BE2C (cell line): Measurements from ENCODE around the gene NT5M. TPM values are rescaled to one million over a fixed set of nuclear protein-coding genes. Genes with fewer than 3 reads are reported as not detected.
"Not testable (repeated sequence)": the region's sequence is repeated elsewhere in the genome, so short reads cannot be mapped to it uniquely, and the experiment has no call there.

Experiments used
- DNase-seq: peaks from one replicate; pipeline ENCODE4 v3.0.0-alpha.2; 2020
- H3K27me3 ChIP-seq: fragments of 250-450 bp; sonication (Bioruptor Pico); 2 replicates; pipeline ENCODE4 v1.5.1; 2020; ENCODE audit warnings: mild to moderate bottlenecking
- H3K36me3 ChIP-seq: fragments of 250-450 bp; sonication (Bioruptor Pico); 2 replicates; pipeline ENCODE4 v1.5.1; 2020; ENCODE audit warnings: mild to moderate bottlenecking
- H3K4me1 ChIP-seq: fragments of 250-450 bp; sonication (Bioruptor Pico); 2 replicates; pipeline ENCODE4 v1.5.1; 2020
- H3K4me3 ChIP-seq: 2 replicates; pipeline ENCODE4 v1.5.1; 2011; ENCODE audit warnings: low read depth, low read length
- H3K9me3 ChIP-seq: fragments of 250-450 bp; sonication (Bioruptor Pico); 2 replicates; pipeline ENCODE4 v1.5.1; 2020
- CTCF ChIP-seq: IDR thresholded peaks from 2 replicates; pipeline ENCODE4 v1.5.1; 2012; ENCODE audit warnings: mild to moderate bottlenecking, low read depth, low read length
- polyA plus RNA-seq: library from polyadenylated mRNA; unstranded; fragments of >200 nt; gene quantifications from one replicate; pipeline ENCODE4 v1.2.1, GENCODE V29; 2012; ENCODE audit warnings: low read depth, missing spikeins; ENCODE audit not compliant: insufficient read length, insufficient read depth

Gene NT5M
- 3.3 TPM for polyA plus RNA-seq

DNA sequence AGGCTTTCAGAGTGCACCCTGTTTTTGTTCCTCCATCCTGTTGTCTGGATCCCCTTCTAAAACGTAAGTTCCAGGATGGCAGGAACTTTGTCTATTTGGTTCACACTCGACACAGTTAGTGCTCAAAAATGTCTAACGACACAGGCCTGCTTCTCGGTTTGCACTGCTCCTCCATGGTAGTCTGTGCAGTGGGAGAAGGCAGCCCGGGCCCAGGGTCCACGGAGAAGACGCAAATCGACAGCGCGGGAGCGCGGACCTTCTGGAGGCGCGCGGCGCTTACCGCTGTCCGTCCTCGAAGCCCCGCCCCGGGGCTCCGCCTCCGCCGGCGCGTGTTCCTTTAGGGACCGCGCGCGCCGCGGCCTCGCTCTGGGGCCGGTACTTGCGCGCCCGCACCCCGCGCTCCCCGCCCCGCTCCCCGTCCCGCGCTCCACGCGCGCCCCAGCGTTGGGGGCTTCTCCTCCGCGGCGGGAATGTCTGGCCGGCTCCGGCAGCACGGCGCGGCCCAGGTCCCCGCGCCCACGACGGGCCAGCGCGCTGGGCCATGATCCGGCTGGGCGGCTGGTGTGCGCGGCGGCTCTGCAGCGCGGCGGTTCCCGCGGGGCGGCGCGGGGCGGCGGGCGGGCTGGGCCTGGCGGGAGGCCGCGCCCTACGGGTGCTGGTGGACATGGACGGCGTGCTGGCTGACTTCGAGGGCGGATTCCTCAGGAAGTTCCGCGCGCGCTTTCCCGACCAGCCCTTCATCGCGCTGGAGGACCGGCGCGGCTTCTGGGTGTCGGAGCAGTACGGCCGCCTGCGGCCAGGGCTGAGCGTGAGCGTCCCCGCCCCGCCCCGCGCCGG lies at the start of gene NT5M:
TSS of gene NT5M (plus strand) at position 364 of the 837 bp plus-strand sequence. CDS start at position 542, 178 bp downstream.
- H3K36me3 ChIP-seq, result no peaks in the 10 kb centered on the region
- peak; percentile 78 for DNase-seq
- peak within 1 kb of the TSS; percentile 55 for H3K4me3 ChIP-seq
- no peaks in the 10 kb centered on the region for H3K9me3 ChIP-seq
- H3K4me1 ChIP-seq, result no peaks in the 10 kb centered on the region
- no peak for TF ChIP-seq CTCF
- H3K27me3 ChIP-seq, result no peaks in the 10 kb centered on the region

DNA sequence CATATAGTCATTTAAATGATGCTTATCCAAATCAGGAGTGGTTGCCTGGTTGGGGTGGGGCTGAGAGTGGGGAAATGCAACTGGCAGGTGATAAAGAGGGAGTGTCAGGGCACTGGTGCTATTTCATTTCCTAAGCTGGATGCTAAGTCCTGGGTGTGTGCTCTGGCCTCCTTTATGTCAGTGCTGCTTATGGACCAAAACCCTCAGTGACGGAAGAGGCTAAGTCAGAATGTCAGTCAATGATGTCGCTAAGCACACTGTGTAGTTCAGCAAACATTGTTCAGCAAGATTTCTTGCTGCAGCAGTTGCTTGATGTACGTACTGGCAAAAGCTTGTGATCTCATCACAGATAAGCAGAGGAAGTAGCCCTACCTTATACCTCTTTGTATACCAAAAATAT lies 49.8 kb upstream of the NT5M start:
- no peak for TF ChIP-seq CTCF
- H3K36me3 ChIP-seq, result peaks cover 17% of the 10 kb centered on the region

GRCh38 chr17:17254036-17254435 lies 49.1 kb upstream of the NT5M start:
- no peaks in the 10 kb centered on the region for H3K27me3 ChIP-seq
- no peak overlapping the region for H3K4me3 ChIP-seq
- H3K36me3 ChIP-seq, result peaks cover 17% of the 10 kb centered on the region
- no peak for DNase-seq
- no peaks in the 10 kb centered on the region for H3K4me1 ChIP-seq
- no peaks in the 10 kb centered on the region for H3K9me3 ChIP-seq
- TF ChIP-seq CTCF, result no peak

More for the DNA sequence above, 49.8 kb upstream of the NT5M start:
- Histone ChIP-seq H3K27me3 (no peaks in the 10 kb centered on the region), H3K9me3 (no peaks in the 10 kb centered on the region), H3K4me3 (no peak overlapping the region), H3K4me1 (no peaks in the 10 kb centered on the region)
- no peak for DNase-seq

GRCh38 chr17:17255689-17256088 lies 47.5 kb upstream of the NT5M start:
- H3K9me3 ChIP-seq, H3K4me3 ChIP-seq, H3K27me3 ChIP-seq, DNase-seq, H3K4me1 ChIP-seq: not testable (repeated sequence)
- peaks cover 30% of the 10 kb centered on the region for H3K36me3 ChIP-seq

- no peaks in the 10 kb centered on the region for H3K27me3 ChIP-seq
- H3K36me3 ChIP-seq, result peaks cover 30% of the 10 kb centered on the region
- H3K4me3 ChIP-seq, result no peak overlapping the region
- DNase-seq, result no peak
- no peaks in the 10 kb centered on the region for H3K4me1 ChIP-seq
- no peak for TF ChIP-seq CTCF
- no peaks in the 10 kb centered on the region for H3K9me3 ChIP-seq
Observed at GRCh38 chr17:17256316-17256715, 46.9 kb upstream of the NT5M start.

DNA sequence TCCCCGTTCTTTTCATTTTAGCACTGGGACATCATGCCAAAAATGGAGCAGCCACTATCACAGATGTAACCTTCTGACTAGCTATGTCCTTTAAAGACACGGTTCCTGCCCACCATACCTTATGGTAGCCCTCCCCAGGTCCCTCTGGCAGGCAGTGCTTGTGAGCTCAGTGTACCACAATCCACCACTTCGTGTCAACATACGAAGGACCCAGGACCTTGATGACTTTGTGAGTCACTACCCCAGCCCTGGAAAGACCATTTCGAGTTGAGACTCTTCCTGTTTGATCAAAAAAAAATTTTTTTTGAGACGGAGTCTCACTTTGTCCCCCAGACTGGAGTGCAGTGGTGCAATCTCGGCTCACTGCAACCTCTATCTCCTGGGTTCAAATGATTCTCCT lies 45.2 kb upstream of the NT5M start:
- Histone ChIP-seq H3K4me3 (no peak overlapping the region), H3K27me3 (no peaks in the 10 kb centered on the region), H3K36me3 (peaks cover 28% of the 10 kb centered on the region), H3K9me3 (no peaks in the 10 kb centered on the region), H3K4me1 (no peaks in the 10 kb centered on the region)
- no peak for DNase-seq
- TF ChIP-seq CTCF, result no peak
